Cerebellar cortex (tissue), 1 donor: ENCODE results near the gene NEURL1B.
"Not testable (repeated sequence)": the region's sequence is repeated elsewhere in the genome, so short reads cannot be mapped to it uniquely, and the experiment has no call there.

Experiments
- DNase-seq: peaks from one replicate; pipeline ENCODE4 v3.0.0-alpha.2; 2015; ENCODE audit warnings: low spot score

The NEURL1B gene

GRCh38 chr5:172696171-172696849 lies 55.2 kb downstream of the NEURL1B start:
- no peak for DNase-seq

- DNase-seq, result peak; percentile 87
These were observed 56.4 kb downstream of the NEURL1B start for GRCh38 chr5:172697123-172698121.

- no peak for DNase-seq
These were observed 58.4 kb downstream of the NEURL1B start for GRCh38 chr5:172699423-172699822.

- no peak for DNase-seq
These were observed 58.9 kb downstream of the NEURL1B start for GRCh38 chr5:172699999-172700364.

GRCh38 chr5:172700365-172701290 lies 59.6 kb downstream of the NEURL1B start:
- no peak for DNase-seq

- DNase-seq, result no peak
These were observed 60.2 kb downstream of the NEURL1B start for GRCh38 chr5:172701291-172701656.

- DNase-seq, result no peak
These were observed 62.9 kb downstream of the NEURL1B start for GRCh38 chr5:172703952-172704351.

- no peak for DNase-seq
These were observed 64.6 kb downstream of the NEURL1B start for GRCh38 chr5:172705576-172706084.

- DNase-seq, result no peak
These were observed 65.7 kb downstream of the NEURL1B start for GRCh38 chr5:172706796-172707195.

GRCh38 chr5:172707285-172708182 lies 66.5 kb downstream of the NEURL1B start:
- peak; percentile 62 for DNase-seq

- DNase-seq, result no peak
These were observed 67.1 kb downstream of the NEURL1B start for GRCh38 chr5:172708183-172708505.

GRCh38 chr5:172710676-172711075 lies 69.6 kb downstream of the NEURL1B start:
- no peak for DNase-seq

GRCh38 chr5:172711321-172711861 lies 70.3 kb downstream of the NEURL1B start:
- not testable (repeated sequence) for DNase-seq

GRCh38 chr5:172712610-172713009 lies 71.5 kb downstream of the NEURL1B start:
- DNase-seq, result no peak

GRCh38 chr5:172713113-172713808 lies 72.2 kb downstream of the NEURL1B start:
- DNase-seq, result peak; percentile 47

GRCh38 chr5:172713809-172714490 lies 72.9 kb downstream of the NEURL1B start:
- DNase-seq, result no peak

- peak; percentile 70 for DNase-seq
These were observed 73.7 kb downstream of the NEURL1B start for GRCh38 chr5:172714491-172715420.

- DNase-seq, result no peak
These were observed 74.3 kb downstream of the NEURL1B start for GRCh38 chr5:172715421-172715780.
